CD4-positive, alpha-beta memory T cell (primary cell): Measurements from ENCODE around the gene ANKRD24. TPM values are rescaled to one million over a fixed set of nuclear protein-coding genes. Genes with fewer than 3 reads are reported as not detected.

Experiments
- CTCF ChIA-PET: fragments of 350-600 bp; sonication (Branson Sonifier 250); formaldehyde crosslinking; loops from one replicate; lab custom pipeline; 2021; ENCODE audit warnings: inconsistent platforms; ENCODE audit not compliant: partially characterized antibody; lab: Charles Lee
- POLR2A ChIA-PET: fragments of 350-600 bp; sonication (Branson Sonifier 250); formaldehyde crosslinking; loops from one replicate; lab custom pipeline; 2021; ENCODE audit not compliant: partially characterized antibody; lab: Charles Lee
- DNase-seq, 5 donors: peaks; one replicate each; pipeline versions ENCODE4 v3.0.0 to v3.0.0-alpha.2; 2020 to 2022; ENCODE audit warnings: mixed read lengths in 1 of 5
- H3K27ac ChIP-seq: one replicate; pipeline ENCODE4 v1.7.0; 2013; ENCODE audit warnings: low read depth, low read length
- H3K27me3 ChIP-seq: 2 replicates; pipeline ENCODE4 v1.7.0; 2013; ENCODE audit warnings: mild to moderate bottlenecking, low read length, moderate library complexity; ENCODE audit not compliant: insufficient read depth
- H3K36me3 ChIP-seq: 2 replicates; pipeline ENCODE4 v1.7.0; 2013; ENCODE audit warnings: mild to moderate bottlenecking, low read length, moderate library complexity; ENCODE audit not compliant: insufficient read depth
- H3K4me1 ChIP-seq: 2 replicates; pipeline ENCODE4 v1.7.0; 2013; ENCODE audit warnings: mild to moderate bottlenecking, low read length, moderate library complexity; ENCODE audit not compliant: insufficient read depth
- H3K4me3 ChIP-seq, 2 donors: one replicate each; pipeline ENCODE4 v1.7.0; 2013; ENCODE audit warnings: low read length in 2 of 2, mild to moderate bottlenecking in 1 of 2
- H3K9me3 ChIP-seq, 2 donors: one replicate each; pipeline ENCODE4 v1.7.0; 2013; ENCODE audit warnings: low read length in 2 of 2, control low read depth in 1 of 2; ENCODE audit not compliant: control insufficient read depth in 1 of 2
- H3K27ac Mint-ChIP-seq, 7 donors: one replicate each; pipeline ENCODE4 v1.8.0; 2020 to 2021; ENCODE audit warnings: mixed read lengths in 7 of 7, mild to moderate bottlenecking in 6 of 7, inconsistent platforms in 3 of 7, moderate library complexity in 3 of 7
- H3K27me3 Mint-ChIP-seq, 2 donors: one replicate each; pipeline ENCODE4 v1.8.0; 2020 to 2021; ENCODE audit warnings: mixed read lengths in 2 of 2
- H3K36me3 Mint-ChIP-seq, 2 donors: one replicate each; pipeline ENCODE4 v1.8.0; 2020 to 2021; ENCODE audit warnings: mixed read lengths in 2 of 2, inconsistent platforms in 1 of 2, mild to moderate bottlenecking in 1 of 2
- H3K4me1 Mint-ChIP-seq, 4 donors: one replicate each; pipeline ENCODE4 v1.8.0; 2020 to 2021; ENCODE audit warnings: mixed read lengths in 4 of 4, mild to moderate bottlenecking in 1 of 4
- H3K4me3 Mint-ChIP-seq, 8 donors: one replicate each; pipeline ENCODE4 v1.8.0; 2020 to 2021; ENCODE audit warnings: mixed read lengths in 8 of 8, mild to moderate bottlenecking in 7 of 8, moderate library complexity in 6 of 8, inconsistent platforms in 3 of 8
- H3K9me3 Mint-ChIP-seq, 8 donors: one replicate each; pipeline ENCODE4 v1.8.0; 2020 to 2021; ENCODE audit warnings: mixed read lengths in 8 of 8, mild to moderate bottlenecking in 5 of 8, inconsistent platforms in 3 of 8, moderate library complexity in 1 of 8
- intact Hi-C: fragments of 100-400 bp; cut with micrococcal nuclease; formaldehyde crosslinking; loops from one replicate; pipeline ENCODE4 v1.15.1; 2023
- polyA plus RNA-seq, 2 donors: library from polyadenylated mRNA; unstranded; fragments of 300-500 nt; fragmentation: Illumina TruSeq; gene quantifications; one replicate each; pipeline ENCODE4 v1.2.3, GENCODE V29; 2021
- total RNA-seq, 2 experiments: library from RNA; stranded (reverse); gene quantifications; one replicate each; pipeline ENCODE4 v1.2.3, GENCODE V29; 2021

ANKRD24 gene
- total and polyA plus RNA-seq, 4 experiments from 2014 or later = 0.20 to 2.9 (median 1.9) TPM; not detected in 1

- Histone ChIP-seq H3K36me3 (no peaks in the 10 kb centered on the region), H3K9me3 (no peaks in the 10 kb centered on the region), H3K27me3 (no peaks in the 10 kb centered on the region), H3K4me3 (no peak overlapping the region), H3K4me1 (no peaks in the 10 kb centered on the region), H3K27ac (no peak overlapping the region)
- H3K4me1 Mint-ChIP-seq = peaks cover 0 to 9% (median 2%) of the 10 kb centered on the region in 4 donors
- DNase-seq = no peak
- peaks cover 0 to 3% of the 10 kb centered on the region in 2 donors for H3K27me3 Mint-ChIP-seq
- ChIA-PET CTCF (no interaction called here), POLR2A (no interaction called here)
- intact Hi-C loops = no loop called here
- peaks cover 4 to 10% of the 10 kb centered on the region in 2 donors for H3K36me3 Mint-ChIP-seq
- no peak overlapping the region for H3K4me3 Mint-ChIP-seq
- H3K9me3 Mint-ChIP-seq = peaks cover 0 to 2% (median 0%) of the 10 kb centered on the region in 8 donors
- H3K27ac Mint-ChIP-seq = no peak overlapping the region
Measured at GRCh38 chr19:4173479-4174212, 8.8 kb upstream of the ANKRD24 start.

GRCh38 chr19:4174213-4174894 is 8.1 kb upstream of the ANKRD24 start:
- peaks cover 0 to 2% (median 0%) of the 10 kb centered on the region in 8 donors for H3K9me3 Mint-ChIP-seq
- intact Hi-C loops = no loop called here
- H3K27ac Mint-ChIP-seq = no peak overlapping the region
- H3K27me3 ChIP-seq = no peaks in the 10 kb centered on the region
- H3K4me3 Mint-ChIP-seq = no peak overlapping the region
- H3K27ac ChIP-seq = no peak overlapping the region
- H3K4me1 ChIP-seq = no peaks in the 10 kb centered on the region
- peaks cover 8 to 17% of the 10 kb centered on the region in 2 donors for H3K36me3 Mint-ChIP-seq
- peaks cover 4 to 12% (median 5%) of the 10 kb centered on the region in 4 donors for H3K4me1 Mint-ChIP-seq
- no peaks in the 10 kb centered on the region for H3K36me3 ChIP-seq
- POLR2A ChIA-PET = no interaction called here
- CTCF ChIA-PET = no interaction called here
- peaks cover 0 to 3% of the 10 kb centered on the region in 2 donors for H3K27me3 Mint-ChIP-seq
- no peaks in the 10 kb centered on the region for H3K9me3 ChIP-seq
- DNase-seq = no peak
- H3K4me3 ChIP-seq = no peak overlapping the region

- Mint-ChIP-seq H3K36me3 (peaks cover 10 to 19% of the 10 kb centered on the region in 2 donors), H3K9me3 (peaks cover 0 to 2% (median 0%) of the 10 kb centered on the region in 8 donors), H3K4me1 (peaks cover 8 to 19% (median 11%) of the 10 kb centered on the region in 4 donors), H3K4me3 (no peak overlapping the region), H3K27ac (no peak overlapping the region), H3K27me3 (peaks cover 0 to 3% of the 10 kb centered on the region in 2 donors)
- H3K36me3 ChIP-seq = peaks cover 5% of the 10 kb centered on the region
- no peaks in the 10 kb centered on the region for H3K9me3 ChIP-seq
- no peak overlapping the region for H3K27ac ChIP-seq
- H3K4me1 ChIP-seq = peaks cover under 1% of the 10 kb centered on the region
- intact Hi-C loops = no loop called here
- H3K27me3 ChIP-seq = no peaks in the 10 kb centered on the region
- ChIA-PET POLR2A (no interaction called here), CTCF (no interaction called here)
- DNase-seq = no peak
- H3K4me3 ChIP-seq = no peak overlapping the region
Measured at GRCh38 chr19:4174895-4175668, 7.4 kb upstream of the ANKRD24 start.

- no peaks in the 10 kb centered on the region for H3K27me3 ChIP-seq
- peaks cover 5% of the 10 kb centered on the region for H3K36me3 ChIP-seq
- peaks cover 5% of the 10 kb centered on the region for H3K4me1 ChIP-seq
- Mint-ChIP-seq H3K27ac (no peak overlapping the region), H3K36me3 (peaks cover 10 to 22% of the 10 kb centered on the region in 2 donors), H3K4me1 (peaks cover 10 to 25% (median 14%) of the 10 kb centered on the region in 4 donors), H3K4me3 (no peak overlapping the region), H3K27me3 (peaks cover 0 to 3% of the 10 kb centered on the region in 2 donors), H3K9me3 (peaks cover 0 to 2% (median 0%) of the 10 kb centered on the region in 8 donors)
- no peak for DNase-seq
- intact Hi-C loops = no loop called here
- H3K9me3 ChIP-seq = no peaks in the 10 kb centered on the region
- ChIA-PET POLR2A (no interaction called here), CTCF (no interaction called here)
- no peak overlapping the region for H3K4me3 ChIP-seq
- H3K27ac ChIP-seq = no peak overlapping the region
Measured at GRCh38 chr19:4175669-4175931, 6.9 kb upstream of the ANKRD24 start.

GRCh38 chr19:4177146-4177545 is 5.3 kb upstream of the ANKRD24 start:
- H3K27me3 ChIP-seq = no peaks in the 10 kb centered on the region
- no peak for DNase-seq
- intact Hi-C loops = no loop called here
- no peak overlapping the region for H3K4me3 ChIP-seq
- POLR2A ChIA-PET = no interaction called here
- H3K36me3 Mint-ChIP-seq = peaks cover 10 to 24% of the 10 kb centered on the region in 2 donors
- H3K4me3 Mint-ChIP-seq = no peak overlapping the region
- peaks cover 0 to 2% (median 0%) of the 10 kb centered on the region in 8 donors for H3K9me3 Mint-ChIP-seq
- H3K27me3 Mint-ChIP-seq = peaks cover 0 to under 1% of the 10 kb centered on the region in 2 donors
- H3K4me1 ChIP-seq = peaks cover 21% of the 10 kb centered on the region
- H3K27ac ChIP-seq = no peak overlapping the region
- H3K4me1 Mint-ChIP-seq = peaks cover 18 to 38% (median 24%) of the 10 kb centered on the region in 4 donors
- CTCF ChIA-PET = interaction anchor here (1.0 kb wide), 1 partner anchor 66 kb away, joined by 3 read pairs; no protein-coding TSS in a partner anchor
- no peaks in the 10 kb centered on the region for H3K9me3 ChIP-seq
- peaks cover 5% of the 10 kb centered on the region for H3K36me3 ChIP-seq
- H3K27ac Mint-ChIP-seq = peak overlapping the region in 2 of 7 donors; percentile 18 to 70

GRCh38 chr19:4178990-4179389 is 3.5 kb upstream of the ANKRD24 start:
- intact Hi-C loops = no loop called here
- H3K27me3 Mint-ChIP-seq = peaks cover 0 to 3% of the 10 kb centered on the region in 2 donors
- Histone ChIP-seq H3K4me1 (peaks cover 27% of the 10 kb centered on the region), H3K9me3 (no peaks in the 10 kb centered on the region), H3K27ac (no peak overlapping the region), H3K4me3 (no peak overlapping the region), H3K36me3 (peaks cover 5% of the 10 kb centered on the region), H3K27me3 (no peaks in the 10 kb centered on the region)
- H3K36me3 Mint-ChIP-seq = peaks cover 10 to 27% of the 10 kb centered on the region in 2 donors
- peaks cover 26 to 41% (median 30%) of the 10 kb centered on the region in 4 donors for H3K4me1 Mint-ChIP-seq
- no peak for DNase-seq
- POLR2A ChIA-PET = no interaction called here
- peaks cover 0 to 6% (median 0%) of the 10 kb centered on the region in 8 donors for H3K9me3 Mint-ChIP-seq
- CTCF ChIA-PET = interaction anchor here (1.1 to 1.2 kb wide), 2 partner anchors 39 to 191 kb away, joined by 3 to 4 read pairs; no protein-coding TSS in a partner anchor
- H3K27ac Mint-ChIP-seq = peak overlapping the region in 2 of 7 donors; percentile 58 to 92
- H3K4me3 Mint-ChIP-seq = no peak overlapping the region
